T-helper 2 cell treated with Interferon-gamma antibody and Interleukin-4, amounts not matched to agents 100 ng/mL and 5 ng/mL, for 36 hours (primary cell): ENCODE data around the gene CALCB. TPM values are rescaled to one million over a fixed set of nuclear protein-coding genes. Genes with fewer than 3 reads are reported as not detected.

Source experiments
- intact Hi-C: fragments of 100-400 bp; cut with micrococcal nuclease; formaldehyde crosslinking; loops from one replicate; pipeline ENCODE4 v1.15.1; 2023
- total RNA-seq: library from RNA; stranded (reverse); gene quantifications from 2 replicates; pipeline ENCODE4 v1.2.3, GENCODE V29; 2022

Gene CALCB
- total RNA-seq, 1 donor from 2014 or later, result 1.1 TPM

DNA sequence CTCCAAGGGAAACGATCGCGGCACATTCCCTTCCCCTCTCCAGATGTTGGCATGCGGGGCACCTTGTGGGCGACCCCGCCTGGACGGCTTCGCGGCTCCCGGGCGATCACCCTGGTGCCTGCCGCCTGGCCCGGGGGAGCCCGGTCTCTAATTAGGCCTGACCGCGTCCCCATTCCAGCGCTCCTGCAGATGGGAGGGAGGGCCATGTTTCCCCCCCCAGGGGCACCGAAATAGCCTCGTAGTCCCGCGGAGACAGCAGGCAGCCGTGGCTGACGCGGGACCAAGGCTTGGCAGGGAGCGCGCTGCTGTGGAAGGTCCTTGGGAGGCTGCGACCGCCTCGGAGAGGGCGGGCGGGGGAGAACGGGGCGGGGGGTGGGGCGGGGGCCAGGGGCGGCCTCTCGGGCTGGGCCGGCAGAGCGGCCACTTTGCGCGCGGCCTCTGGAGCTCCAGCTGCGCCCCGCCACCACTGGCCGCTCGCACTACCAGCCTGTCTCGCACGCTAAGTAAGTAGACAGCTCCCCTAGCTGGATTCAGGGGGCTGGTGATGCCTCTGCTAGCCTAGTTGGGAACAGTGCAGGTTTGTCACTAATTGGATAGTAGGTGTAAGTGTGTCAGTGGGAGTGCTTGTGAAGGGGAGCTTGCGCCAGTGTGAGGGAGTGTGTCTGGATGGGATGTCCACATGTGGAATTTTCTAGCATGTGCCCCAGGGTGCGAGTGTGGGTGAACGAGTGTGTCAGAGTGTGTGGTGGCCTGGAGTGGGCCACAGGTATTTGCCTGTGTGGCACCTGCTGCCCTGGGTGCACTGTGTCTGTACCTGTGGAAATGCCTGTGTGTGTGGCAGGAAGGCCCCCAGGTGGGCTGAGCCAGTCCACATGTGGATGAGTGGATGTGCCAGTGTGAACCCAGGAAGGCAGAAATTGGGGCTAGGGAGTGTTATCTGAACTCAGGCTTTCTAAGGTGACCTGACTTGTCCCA is 41.4 kb downstream of the CALCB start, which contains the start of gene INSC:
TSS of gene INSC (plus strand) at position 423 of the 975 bp plus-strand sequence. CDS start 34,252 bp downstream, outside the sequence.
- intact Hi-C loops, result loop anchor here (5.0 kb wide), 1 partner anchor 38 kb away; no protein-coding TSS in a partner anchor

DNA sequence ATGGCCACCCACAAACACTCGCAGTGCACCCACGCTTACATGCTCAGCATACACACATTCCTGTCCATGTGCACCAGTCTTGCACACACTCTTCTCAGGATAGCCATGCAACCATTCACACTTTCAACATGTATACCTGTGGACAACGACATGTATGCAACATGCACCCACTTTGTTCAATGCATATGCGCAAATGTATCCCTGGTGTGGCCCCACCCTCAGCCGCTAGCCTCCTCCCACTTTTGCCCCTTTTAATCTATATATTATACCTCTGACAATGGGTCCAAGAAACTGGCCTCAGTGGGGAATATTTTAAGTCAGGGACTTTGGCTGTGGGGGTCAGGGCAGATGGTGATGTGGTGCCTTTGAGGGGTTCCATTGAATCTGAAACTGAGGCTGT is 42.3 kb downstream of the CALCB start:
- intact Hi-C loops, result loop anchor here (5.0 kb wide), 1 partner anchor 37 kb away; no protein-coding TSS in a partner anchor

DNA sequence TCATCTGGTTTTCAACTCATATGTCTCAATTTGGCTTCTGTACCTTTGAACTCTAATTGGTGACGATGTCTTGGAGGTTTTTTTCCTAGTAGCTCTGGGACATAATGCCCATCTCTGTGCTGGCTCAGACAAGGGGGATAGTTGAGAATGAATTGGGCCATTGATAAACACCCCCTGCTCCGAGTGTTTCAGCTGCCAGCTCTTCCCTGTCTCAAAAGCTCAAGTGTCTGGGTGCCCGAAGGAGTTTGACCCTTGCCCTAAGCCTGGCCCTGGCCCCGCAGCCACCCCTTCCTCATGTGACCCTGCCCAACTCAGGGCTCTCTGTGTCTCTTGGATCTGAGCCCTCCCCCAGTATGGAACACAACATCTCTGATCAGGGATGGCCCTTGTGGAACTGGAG is 44.4 kb downstream of the CALCB start:
- intact Hi-C loops, result loop anchor here (5.0 kb wide), 1 partner anchor 35 kb away; no protein-coding TSS in a partner anchor

DNA sequence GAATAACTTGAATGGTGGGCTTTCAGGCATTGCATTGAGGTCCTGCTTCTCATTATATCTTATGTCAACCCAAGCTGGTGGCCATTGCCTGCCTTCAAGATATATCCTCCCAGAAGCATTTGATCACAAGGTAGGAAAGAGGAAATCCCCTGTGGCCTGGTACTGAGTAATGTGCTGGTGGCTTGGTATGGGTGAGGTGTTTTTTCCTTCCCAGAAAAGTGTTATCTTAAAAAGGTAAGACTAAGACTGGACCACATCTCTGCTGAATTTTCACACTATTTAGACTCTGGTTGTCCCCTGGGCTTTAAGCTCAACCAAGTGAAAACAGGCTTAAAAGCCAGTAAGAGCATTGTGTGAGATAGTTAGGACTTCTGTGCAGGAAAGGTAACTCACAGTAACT is 45.0 kb downstream of the CALCB start:
- intact Hi-C loops, result loop anchor here (5.0 kb wide), 1 partner anchor 34 kb away; no protein-coding TSS in a partner anchor

DNA sequence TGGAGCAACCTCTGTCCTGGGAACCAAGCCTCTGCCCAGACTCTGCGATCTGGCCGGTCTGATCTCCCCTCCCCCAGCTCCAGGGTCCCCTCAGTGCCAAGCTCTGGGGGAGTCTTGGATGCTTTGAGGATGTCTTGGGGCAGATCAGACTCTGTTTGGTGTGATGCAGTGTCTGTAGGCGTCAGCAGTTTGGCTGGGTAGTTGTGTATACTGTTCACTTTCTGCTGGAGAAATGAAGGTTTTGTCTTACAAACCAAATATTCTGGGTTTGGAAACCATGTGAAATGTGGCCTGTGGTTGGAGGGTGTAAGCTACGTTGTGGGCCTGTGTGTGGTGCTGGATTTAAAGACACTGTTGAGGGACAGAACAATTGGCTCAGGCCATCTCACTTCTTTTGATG is 46.0 kb downstream of the CALCB start:
- intact Hi-C loops, result loop anchor here (5.0 kb wide), 1 partner anchor 33 kb away; no protein-coding TSS in a partner anchor

DNA sequence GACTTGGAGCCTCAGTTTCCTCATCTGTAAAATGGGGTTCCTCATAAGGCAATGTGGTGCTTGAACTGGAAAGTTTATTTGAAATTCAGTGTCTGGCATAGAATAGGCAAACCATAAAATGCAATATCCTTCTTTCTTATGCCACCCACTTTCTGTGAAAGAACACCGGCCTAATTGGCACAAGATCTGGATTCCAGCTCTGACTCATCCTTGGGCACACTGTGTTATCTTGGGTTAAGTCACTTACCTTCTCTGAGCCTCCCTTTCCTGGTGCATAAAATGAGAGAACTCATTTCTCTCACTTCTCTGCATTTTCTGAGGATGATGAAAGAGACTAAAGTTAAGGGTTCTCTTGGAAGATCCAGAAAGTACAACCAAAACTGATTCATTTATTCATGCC is 46.4 kb downstream of the CALCB start:
- intact Hi-C loops, result loop anchor here (5.0 kb wide), 1 partner anchor 32 kb away; no protein-coding TSS in a partner anchor

DNA sequence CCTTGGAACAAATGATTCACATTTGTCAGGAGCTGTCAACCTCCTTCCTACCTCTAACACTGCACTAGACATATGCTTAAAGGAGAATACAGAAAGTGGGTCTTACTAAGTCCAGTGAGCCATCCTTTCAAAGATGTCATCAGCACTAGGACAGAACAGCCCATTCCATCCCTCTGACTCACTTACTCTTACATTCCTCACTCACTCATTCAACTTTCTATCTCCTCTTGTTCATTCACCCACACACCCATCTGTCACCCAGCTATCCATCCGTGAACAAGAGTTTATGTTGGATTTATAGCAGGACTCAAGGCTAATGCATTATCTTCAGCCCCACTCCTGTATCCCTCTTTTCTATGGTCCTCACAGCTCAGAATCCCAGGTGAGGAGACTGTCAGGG is 50.5 kb downstream of the CALCB start:
- intact Hi-C loops, result no loop called here

DNA sequence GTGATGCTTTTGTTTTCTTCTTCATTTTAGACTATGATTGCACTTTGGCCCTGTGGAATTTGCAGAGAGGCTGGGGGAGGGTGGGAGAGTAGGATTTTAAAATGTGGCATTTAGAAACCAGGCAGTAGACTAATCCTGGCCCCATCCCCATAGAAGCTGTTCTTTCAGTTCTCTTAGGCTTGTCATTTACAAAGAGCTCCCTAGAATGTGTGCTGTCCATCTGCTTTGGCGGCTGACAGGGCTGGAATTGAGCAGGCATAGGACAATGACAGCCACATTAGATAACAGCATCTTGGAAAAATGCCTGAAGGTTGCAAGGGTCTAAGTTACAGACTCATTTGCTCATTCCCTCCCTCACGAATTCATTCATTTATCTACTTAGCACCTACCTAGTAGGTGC is 51.1 kb downstream of the CALCB start:
- intact Hi-C loops, result no loop called here

DNA sequence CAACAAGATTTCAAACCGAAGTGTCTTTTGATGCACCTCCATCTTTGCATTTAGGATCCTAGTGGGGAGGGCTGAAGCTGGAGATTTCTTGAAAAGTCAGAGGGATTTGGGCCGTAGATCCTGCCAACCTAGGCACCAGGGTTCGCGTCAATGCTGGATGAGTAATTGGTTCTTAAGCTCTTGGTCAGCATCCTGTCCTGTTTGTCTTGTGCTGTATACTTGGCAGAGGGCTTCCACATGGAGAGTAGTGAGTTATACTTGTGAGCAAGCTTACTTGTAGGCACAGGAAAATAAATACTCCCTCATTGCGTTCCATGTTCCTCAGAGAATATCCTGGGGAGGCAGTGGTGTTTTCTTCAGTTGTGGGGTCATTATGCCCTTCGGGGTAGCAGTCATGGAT is 53.9 kb downstream of the CALCB start:
- intact Hi-C loops, result no loop called here

Other genes with a start within 250 kb of the CALCB start
- gene CYP2R1, start 181.4 kb upstream of the CALCB start, total RNA-seq, result 15.3 and 15.4 TPM in 2 replicates
- gene CALCA, start 101.2 kb upstream of the CALCB start, total RNA-seq, result not detected in 2 replicates
- 0.09 and 0.11 TPM in 2 replicates for gene INSC, start 41.3 kb downstream of the CALCB start, total RNA-seq